A673 (cell line): ENCODE data around the gene RNPEPL1.

Experiments used
- CTCF ChIP-seq: fragments of 300-800, 200-600 bp; sonication (generic); conservative IDR thresholded peaks from 2 replicates; pipeline ENCODE4 v1.5.1; 2017; ENCODE audit warnings: low read depth, mild to moderate bottlenecking, antibody characterized with exemption, low read length, moderate library complexity, mixed read lengths
- EZH2 ChIP-seq: fragments of 200-600 bp; sonication (generic); IDR thresholded peaks from 2 replicates; pipeline ENCODE4 v1.6.1; 2017; ENCODE audit warnings: borderline replicate concordance, low read depth, mild to moderate bottlenecking, mixed read lengths, antibody characterized with exemption, low read length; ENCODE audit not compliant: poor library complexity, severe bottlenecking

GRCh38 chr2:240626531-240627300, 58.4 kb downstream of the RNPEPL1 start:
- TF ChIP-seq CTCF (no peak), EZH2 (no peak)
